GM19035 (cell line): Measurements from ENCODE around the gene SEMA4A.
A peak's percentile ranks its signal among the peaks of the same experiment; 100 is the strongest.
"Not testable (repeated sequence)": the region's sequence is repeated elsewhere in the genome, so short reads cannot be mapped to it uniquely, and the experiment has no call there.

ENCODE experiments used
- ATAC-seq: cut with Tn5 transposase; IDR thresholded peaks from one replicate; pipeline ENCODE4 v1.9.1; 2021; ENCODE audit not compliant: unreplicated experiment

Gene SEMA4A

GRCh38 chr1:156191292-156191964, 38.0 kb downstream of the SEMA4A start:
- no peak for ATAC-seq

DNA sequence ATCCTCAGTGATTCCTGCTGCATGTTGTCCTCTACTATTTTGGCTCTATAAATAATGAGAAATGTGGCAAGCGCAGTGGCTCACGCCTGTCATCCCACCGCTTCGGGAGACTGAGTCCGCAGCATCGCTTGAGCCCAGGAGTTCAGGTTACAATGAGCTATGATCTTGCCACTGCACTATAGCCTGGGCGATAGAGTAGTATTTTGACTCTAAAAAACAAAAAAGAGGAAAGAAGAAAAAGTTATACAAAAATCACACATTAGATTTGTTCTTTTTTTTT, 39.8 kb downstream of the SEMA4A start:
- ATAC-seq: no peak

- ATAC-seq: peak; percentile 95
These were observed 40.3 kb downstream of the SEMA4A start, which contains the start of gene SLC25A44 for GRCh38 chr1:156193488-156194299. SLC25A44 (plus strand) TSS chr1:156194104; CDS start chr1:156199848, 5,744 bp downstream.

- ATAC-seq: peak; percentile 2
These were observed 40.9 kb downstream of the SEMA4A start for GRCh38 chr1:156194300-156194652.

- no peak for ATAC-seq
These were observed 42.5 kb downstream of the SEMA4A start for GRCh38 chr1:156195853-156196252.

DNA sequence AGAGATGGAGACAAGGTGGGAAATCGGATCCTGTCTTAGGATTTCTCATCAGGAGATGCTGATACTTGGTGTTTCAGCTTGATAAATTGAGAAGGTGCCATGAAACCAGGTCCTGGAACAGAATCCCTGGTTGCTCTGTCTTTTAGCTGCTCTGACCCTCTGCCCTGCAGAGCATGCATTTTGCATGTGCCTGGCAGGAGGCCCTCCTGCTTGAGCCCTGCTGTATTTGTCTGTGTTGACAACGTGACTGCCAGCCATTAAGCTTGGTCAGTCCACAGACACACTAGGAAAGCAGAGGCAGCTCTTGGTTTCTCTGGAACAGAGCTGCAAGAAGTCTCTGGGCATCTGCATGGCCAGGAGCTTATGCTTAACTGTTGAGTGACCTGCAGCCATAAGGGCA, 43.1 kb downstream of the SEMA4A start:
- no peak for ATAC-seq

GRCh38 chr1:156198831-156199349, 45.5 kb downstream of the SEMA4A start:
- ATAC-seq: no peak

DNA sequence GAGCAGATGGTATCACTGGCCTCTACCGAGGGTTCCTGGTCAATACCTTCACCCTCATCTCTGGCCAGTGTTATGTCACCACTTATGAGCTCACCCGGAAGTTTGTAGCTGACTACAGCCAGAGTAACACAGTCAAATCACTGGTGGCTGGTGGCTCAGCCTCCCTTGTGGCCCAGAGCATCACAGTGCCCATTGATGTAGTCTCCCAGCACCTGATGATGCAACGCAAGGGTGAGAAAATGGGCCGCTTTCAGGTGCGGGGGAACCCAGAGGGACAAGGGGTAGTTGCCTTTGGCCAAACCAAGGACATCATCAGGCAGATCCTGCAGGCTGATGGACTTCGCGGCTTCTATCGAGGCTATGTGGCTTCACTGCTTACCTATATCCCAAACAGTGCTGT, 46.7 kb downstream of the SEMA4A start:
- no peak for ATAC-seq

DNA sequence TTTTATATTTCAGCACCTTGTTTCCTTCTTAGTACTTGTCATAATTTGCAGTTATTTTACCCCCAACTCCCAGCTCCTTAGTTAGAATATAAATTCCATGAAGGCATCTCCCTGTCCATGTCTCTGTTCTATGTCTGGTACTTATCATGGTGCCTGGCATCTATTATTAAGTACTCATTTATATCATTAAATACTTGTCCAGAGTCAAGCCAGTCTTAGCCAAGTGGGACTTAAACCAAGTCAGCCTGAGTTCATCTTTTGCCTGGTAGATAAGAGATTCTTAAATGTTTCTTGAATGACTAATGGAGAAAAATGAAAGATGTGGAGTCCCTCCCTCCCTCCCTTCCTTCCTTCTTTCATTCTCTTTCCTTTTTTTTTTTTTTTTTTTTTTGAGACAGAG, 49.9 kb downstream of the SEMA4A start:
- ATAC-seq: no peak

DNA sequence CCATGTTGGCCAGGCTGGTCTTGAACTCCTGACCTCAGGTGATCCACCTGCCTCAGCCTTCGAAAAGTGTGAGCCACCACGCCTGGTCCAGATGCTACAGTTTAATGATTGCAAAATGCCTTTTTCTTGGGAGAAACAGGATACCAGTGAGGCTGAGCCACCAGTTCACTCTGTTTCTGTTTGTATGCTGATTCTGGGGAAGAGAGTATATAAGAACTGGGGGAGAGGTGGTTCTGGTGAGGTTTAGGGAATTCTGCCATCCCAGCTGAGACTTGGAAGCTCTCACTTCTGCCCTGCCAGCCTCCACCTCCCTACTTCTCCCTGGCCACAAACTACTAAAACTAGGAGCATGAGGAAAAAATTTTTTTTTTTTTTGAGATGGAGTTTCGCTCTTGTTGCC, 51.3 kb downstream of the SEMA4A start:
- no peak for ATAC-seq

GRCh38 chr1:156211243-156211642, 57.9 kb downstream of the SEMA4A start:
- no peak for ATAC-seq

GRCh38 chr1:156212130-156212529, 58.7 kb downstream of the SEMA4A start:
- no peak for ATAC-seq

- peak; percentile 91 for ATAC-seq
These were observed 59.7 kb downstream of the SEMA4A start, which contains the start of gene PMF1 for GRCh38 chr1:156212833-156213643. PMF1 (plus strand) TSS chr1:156213007; CDS start chr1:156213016, 9 bp downstream.

GRCh38 chr1:156213644-156213966, 60.2 kb downstream of the SEMA4A start:
- ATAC-seq: no peak

- ATAC-seq: no peak
These were observed 60.8 kb downstream of the SEMA4A start for GRCh38 chr1:156214024-156214748.

DNA sequence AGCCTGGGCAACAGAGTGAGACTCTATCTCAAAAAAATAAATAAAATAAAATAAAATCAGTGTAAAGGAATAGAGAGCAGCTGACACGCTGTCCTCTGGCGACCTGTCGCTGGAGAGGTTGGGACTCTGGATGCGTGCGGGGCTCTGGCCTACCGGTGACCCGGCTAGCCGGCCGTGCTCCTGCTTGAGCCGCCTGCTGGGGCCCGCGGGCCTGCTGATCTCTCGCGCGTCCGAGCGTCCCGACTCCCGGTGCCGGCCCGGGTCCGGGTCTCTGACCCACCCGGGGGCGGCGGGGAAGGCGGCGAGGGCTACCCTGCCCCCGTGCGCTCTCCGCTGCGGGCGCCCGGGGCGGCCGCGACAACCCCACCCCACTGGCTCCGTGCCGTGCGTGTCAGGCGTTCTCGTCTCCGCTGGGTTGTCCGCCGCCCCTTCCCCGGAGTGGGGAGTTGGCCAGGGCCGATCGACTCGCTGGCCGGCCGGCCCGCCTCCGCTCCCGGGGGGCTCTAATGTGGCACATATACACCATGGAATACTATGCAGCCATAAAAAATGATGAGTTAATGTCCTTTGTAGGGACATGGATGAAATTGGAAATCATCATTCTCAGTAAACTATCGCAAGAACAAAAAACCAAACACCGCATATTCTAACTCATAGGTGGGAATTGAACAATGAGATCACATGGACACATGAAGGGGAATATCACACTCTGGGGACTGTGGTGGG, 63.1 kb downstream of the SEMA4A start:
- not testable (repeated sequence) for ATAC-seq

DNA sequence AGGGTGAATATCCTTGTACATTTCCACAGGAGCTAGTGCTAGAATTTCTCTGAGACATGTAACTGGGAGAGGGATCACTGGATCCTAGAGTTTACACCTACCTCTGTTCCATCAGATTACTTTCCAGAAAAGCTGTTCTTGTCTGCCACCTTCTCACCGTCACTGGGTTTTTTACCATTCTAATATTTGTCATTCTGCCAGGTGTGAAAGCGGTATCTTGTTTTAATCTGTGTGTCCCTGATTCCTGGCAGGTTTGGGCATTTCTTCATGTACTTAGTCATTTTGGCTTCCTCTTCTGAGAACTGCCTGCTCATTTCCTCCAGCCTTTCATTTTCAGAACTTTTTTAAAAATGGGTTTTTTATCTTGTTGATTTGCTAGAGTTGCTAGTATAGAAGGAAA, 64.5 kb downstream of the SEMA4A start:
- no peak for ATAC-seq

- no peak for ATAC-seq
These were observed 66.8 kb downstream of the SEMA4A start for GRCh38 chr1:156220226-156220625.

DNA sequence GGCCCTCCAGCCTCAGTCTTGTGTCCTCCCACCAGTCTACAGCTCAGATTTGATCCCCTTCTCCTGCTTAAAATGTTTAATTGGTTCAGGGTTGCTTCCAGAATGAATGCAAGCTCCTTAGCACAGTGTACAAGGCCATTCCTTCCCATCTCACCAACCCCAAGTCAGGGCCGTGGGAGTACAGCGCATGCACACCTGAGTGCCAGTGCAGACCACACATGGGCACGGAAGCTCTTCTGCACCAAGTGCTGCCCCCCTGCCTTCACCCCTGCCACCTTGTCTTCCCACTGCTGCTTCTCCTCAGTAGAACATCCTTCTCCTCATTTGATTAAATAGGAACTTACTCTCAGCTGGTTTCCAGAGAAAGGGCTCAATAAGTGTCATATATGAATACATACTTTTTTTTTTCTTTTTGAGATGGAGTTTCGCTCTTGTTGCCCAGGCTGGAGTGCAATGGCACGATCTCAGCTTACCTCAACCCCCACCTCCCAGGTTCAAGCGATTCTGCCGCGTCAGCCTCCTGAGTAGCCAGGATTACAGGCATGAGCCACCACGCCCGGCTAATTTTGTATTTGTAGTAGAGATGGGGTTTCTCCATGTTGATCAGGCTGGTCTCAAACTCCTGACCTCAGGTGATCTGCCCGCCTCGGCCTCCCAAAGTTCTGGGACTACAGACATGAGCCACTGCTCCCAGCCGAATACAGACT, 68.8 kb downstream of the SEMA4A start:
- ATAC-seq: no peak

GRCh38 chr1:156225677-156226014, 72.3 kb downstream of the SEMA4A start:
- ATAC-seq: peak; percentile 26
